ENCODE data around the gene FBXO33. TPM values are rescaled to one million over a fixed set of nuclear protein-coding genes. Genes with fewer than 3 reads are reported as not detected.

Gene FBXO33
- total RNA-seq, 1 experiment from 2014 or later: 9.5 TPM

- H3K27me3 ChIP-seq (replicated peaks; ENCODE audit: insufficient read depth, low read depth, low read length, poor library complexity): no peaks in the 10 kb centered on the region
- H3K36me3 ChIP-seq (ENCODE audit: insufficient read depth, low read length, poor library complexity, severe bottlenecking): no peaks in the 10 kb centered on the region
- H3K9me3 ChIP-seq (ENCODE audit: low read depth, low read length, poor library complexity, severe bottlenecking): no peaks in the 10 kb centered on the region
- no peak for DNase-seq (ENCODE audit: low spot score)
- intact Hi-C loops (cut with micrococcal nuclease; ENCODE audit: unreplicated experiment): no loop called here
- no TSS peak for BruUV-seq (replicated peaks)
- no peak for TF ChIP-seq CTCF (conservative IDR thresholded peaks at IDR 0.05; ENCODE audit: low read depth, low read length)
- no peak for TF ChIP-seq EZH2 (IDR thresholded peaks at IDR 0.05; ENCODE audit: borderline replicate concordance, low read depth, low read length, poor library complexity, severe bottlenecking)
- H3K4me1 ChIP-seq (ENCODE audit: insufficient read depth, low read length, poor library complexity, severe bottlenecking): no peaks in the 10 kb centered on the region
- ChIA-PET POLR2A (ENCODE audit: low non-redundant PET) (no interaction called here), CTCF (no interaction called here)
- H3K4me3 ChIP-seq (ENCODE audit: low read depth, low read length, poor library complexity, severe bottlenecking): no peak overlapping the region
- no peak overlapping the region for H3K27ac ChIP-seq (ENCODE audit: low read depth, low read length, poor library complexity, severe bottlenecking)
Observed at GRCh38 chr14:39442293-39442692, 10.1 kb upstream of the FBXO33 start.

- Histone ChIP-seq H3K4me3 (ENCODE audit: low read depth, low read length, poor library complexity, severe bottlenecking) (no peak overlapping the region), H3K27ac (ENCODE audit: low read depth, low read length, poor library complexity, severe bottlenecking) (no peak overlapping the region), H3K9me3 (ENCODE audit: low read depth, low read length, poor library complexity, severe bottlenecking) (no peaks in the 10 kb centered on the region), H3K4me1 (ENCODE audit: insufficient read depth, low read length, poor library complexity, severe bottlenecking) (no peaks in the 10 kb centered on the region), H3K36me3 (ENCODE audit: insufficient read depth, low read length, poor library complexity, severe bottlenecking) (no peaks in the 10 kb centered on the region), H3K27me3 (replicated peaks; ENCODE audit: insufficient read depth, low read depth, low read length, poor library complexity) (no peaks in the 10 kb centered on the region)
- no peak for TF ChIP-seq EZH2 (IDR thresholded peaks at IDR 0.05; ENCODE audit: borderline replicate concordance, low read depth, low read length, poor library complexity, severe bottlenecking)
- TF ChIP-seq CTCF (conservative IDR thresholded peaks at IDR 0.05; ENCODE audit: low read depth, low read length): no peak
- intact Hi-C loops (cut with micrococcal nuclease; ENCODE audit: unreplicated experiment): no loop called here
- POLR2A ChIA-PET (ENCODE audit: low non-redundant PET): no interaction called here
- CTCF ChIA-PET: no interaction called here
- BruUV-seq (replicated peaks): no TSS peak
- no peak for DNase-seq (ENCODE audit: low spot score)
Observed at GRCh38 chr14:39441805-39442204, 9.6 kb upstream of the FBXO33 start.

- no peak overlapping the region for H3K4me3 ChIP-seq (ENCODE audit: low read depth, low read length, poor library complexity, severe bottlenecking)
- no peaks in the 10 kb centered on the region for H3K9me3 ChIP-seq (ENCODE audit: low read depth, low read length, poor library complexity, severe bottlenecking)
- H3K27me3 ChIP-seq (replicated peaks; ENCODE audit: insufficient read depth, low read depth, low read length, poor library complexity): no peaks in the 10 kb centered on the region
- DNase-seq (ENCODE audit: low spot score): no peak
- ChIA-PET CTCF (no interaction called here), POLR2A (ENCODE audit: low non-redundant PET) (no interaction called here)
- no peak overlapping the region for H3K27ac ChIP-seq (ENCODE audit: low read depth, low read length, poor library complexity, severe bottlenecking)
- no peaks in the 10 kb centered on the region for H3K4me1 ChIP-seq (ENCODE audit: insufficient read depth, low read length, poor library complexity, severe bottlenecking)
- no peaks in the 10 kb centered on the region for H3K36me3 ChIP-seq (ENCODE audit: insufficient read depth, low read length, poor library complexity, severe bottlenecking)
- intact Hi-C loops (cut with micrococcal nuclease; ENCODE audit: unreplicated experiment): no loop called here
- BruUV-seq (replicated peaks): no TSS peak
- TF ChIP-seq CTCF (conservative IDR thresholded peaks at IDR 0.05; ENCODE audit: low read depth, low read length) (no peak), EZH2 (IDR thresholded peaks at IDR 0.05; ENCODE audit: borderline replicate concordance, low read depth, low read length, poor library complexity, severe bottlenecking) (no peak)
Observed at GRCh38 chr14:39440975-39441374, 8.7 kb upstream of the FBXO33 start.
